Activated CD4-positive, CD25-positive, alpha-beta regulatory T cell treated with anti-CD3 and anti-CD28 coated beads, Interleukin-2, amount 50 U/mL, for 24 hours (primary cell): ENCODE data around the gene PODN.

Source experiments
- ATAC-seq, 2 donors: fragments of 150-1000 bp; cut with Tn5 transposase; one replicate each; pipeline ENCODE4 v1.10.0; 2021; ENCODE audit warnings: mild to moderate bottlenecking in 1 of 2, moderate library complexity in 1 of 2

The PODN gene

GRCh38 chr1:53075206-53075605 is 13.2 kb downstream of the PODN start:
- ATAC-seq, result no peak

GRCh38 chr1:53075761-53076163 is 13.7 kb downstream of the PODN start:
- no peak for ATAC-seq

GRCh38 chr1:53076165-53076564 is 14.2 kb downstream of the PODN start:
- ATAC-seq, result no peak

- no peak for ATAC-seq
These were observed 14.9 kb downstream of the PODN start for GRCh38 chr1:53076721-53077598.

- no peak for ATAC-seq
These were observed 15.6 kb downstream of the PODN start for GRCh38 chr1:53077599-53077965.

GRCh38 chr1:53078333-53079101 is 16.5 kb downstream of the PODN start:
- no peak for ATAC-seq

- no peak for ATAC-seq
These were observed 17.2 kb downstream of the PODN start for GRCh38 chr1:53079251-53079650.

- no peak for ATAC-seq
These were observed 18.0 kb downstream of the PODN start for GRCh38 chr1:53080041-53080440.

- ATAC-seq, result no peak
These were observed 18.8 kb downstream of the PODN start for GRCh38 chr1:53080769-53081168.

GRCh38 chr1:53081384-53082066 is 19.5 kb downstream of the PODN start:
- no peak for ATAC-seq

GRCh38 chr1:53082826-53083455 is 20.9 kb downstream of the PODN start:
- ATAC-seq, result no peak

- no peak for ATAC-seq
These were observed 21.9 kb downstream of the PODN start for GRCh38 chr1:53083636-53084588.

GRCh38 chr1:53084589-53084971 is 22.6 kb downstream of the PODN start:
- ATAC-seq, result no peak

GRCh38 chr1:53085405-53085804 is 23.4 kb downstream of the PODN start:
- no peak for ATAC-seq

GRCh38 chr1:53086491-53087070 is 24.6 kb downstream of the PODN start:
- ATAC-seq, result no peak

GRCh38 chr1:53087332-53088285 is 25.6 kb downstream of the PODN start:
- no peak for ATAC-seq

- ATAC-seq, result no peak
These were observed 26.7 kb downstream of the PODN start for GRCh38 chr1:53088616-53089300.

GRCh38 chr1:53089478-53090226 is 27.6 kb downstream of the PODN start:
- ATAC-seq, result no peak
